Panc1 (cell line): ENCODE measurements around the gene ARAF. TPM values are rescaled to one million over a fixed set of nuclear protein-coding genes. Genes with fewer than 3 reads are reported as not detected.

Source experiments
- ATAC-seq: fragments of 200-7000 bp; cut with Tn5 transposase; 2 replicates; pipeline ENCODE4 v1.9.1; 2020; ENCODE audit warnings: mild to moderate bottlenecking, moderate library complexity
- BruUV-seq: library from RNA; stranded (reverse); fragments of 400-500 nt; replicated peaks from 2 replicates; lab custom pipeline; 2021; lab: Mats Ljungman, UMichigan
- CTCF ChIA-PET: fragments of 300-600 bp; sonication (Branson Sonifier 250); formaldehyde crosslinking; loops from one replicate; lab custom pipeline; 2022; ENCODE audit warnings: antibody characterized with exemption; lab: Charles Lee
- POLR2A ChIA-PET: fragments of 300-600 bp; sonication (Branson Sonifier 250); formaldehyde crosslinking; loops from one replicate; lab custom pipeline; 2022; ENCODE audit warnings: antibody characterized with exemption; lab: Charles Lee
- DNase-seq: peaks from one replicate; pipeline ENCODE4 v3.0.0-alpha.2; 2010; ENCODE audit warnings: low read depth, low spot score
- H3K27ac ChIP-seq: 2 replicates; pipeline ENCODE4 v1.5.1; 2011; ENCODE audit warnings: mild to moderate bottlenecking, low read length, inconsistent platforms
- H3K27me3 ChIP-seq: fragments of 200-500 bp; sonication (Bioruptor generic); 2 replicates; pipeline ENCODE4 v1.6.0; 2014; ENCODE audit warnings: low read length, inconsistent platforms; ENCODE audit not compliant: control insufficient read depth, insufficient read depth
- H3K36me3 ChIP-seq: fragments of 200-500 bp; sonication (Bioruptor generic); 2 replicates; pipeline ENCODE4 v1.5.1; 2014; ENCODE audit warnings: inconsistent platforms, mild to moderate bottlenecking, low read length, moderate library complexity; ENCODE audit not compliant: control insufficient read depth, insufficient read depth
- H3K4me1 ChIP-seq: 2 replicates; pipeline ENCODE4 v1.5.1; 2011; ENCODE audit warnings: inconsistent platforms, mild to moderate bottlenecking, low read length, moderate library complexity; ENCODE audit not compliant: control insufficient read depth, insufficient read depth
- H3K4me3 ChIP-seq, 2 experiments: 2 replicates each; pipeline ENCODE4 v1.5.1; 2011 to 2012; ENCODE audit warnings: low read depth in 2 of 2, low read length in 2 of 2, mild to moderate bottlenecking in 2 of 2, inconsistent platforms in 1 of 2, moderate library complexity in 1 of 2
- H3K9me3 ChIP-seq: fragments of 200-500 bp; sonication (Bioruptor generic); 2 replicates; pipeline ENCODE4 v1.5.1; 2014; ENCODE audit warnings: low read depth, mild to moderate bottlenecking, inconsistent platforms, low read length, moderate library complexity; ENCODE audit not compliant: control insufficient read depth, insufficient read depth
- POLR2AphosphoS5 ChIP-seq: IDR thresholded peaks from 2 replicates; pipeline ENCODE4 v1.6.1; 2012; ENCODE audit warnings: mild to moderate bottlenecking, low read depth, low read length, moderate library complexity
- REST ChIP-seq, 2 experiments: IDR thresholded peaks; 2 replicates each; pipeline ENCODE4 v1.6.1; 2011 to 2012; ENCODE audit warnings: low read depth in 2 of 2, control low read depth in 1 of 2, low read length in 1 of 2, mild to moderate bottlenecking in 1 of 2, moderate library complexity in 1 of 2; ENCODE audit not compliant: insufficient read depth in 1 of 2
- SIN3A ChIP-seq: IDR thresholded peaks from 2 replicates; pipeline ENCODE4 v1.6.1; 2012; ENCODE audit warnings: low read depth, mild to moderate bottlenecking, low read length, moderate library complexity, borderline replicate concordance; ENCODE audit not compliant: insufficient read depth
- TCF7L2 ChIP-seq: IDR thresholded peaks from 2 replicates; pipeline ENCODE4 v1.6.1; 2011; ENCODE audit warnings: mild to moderate bottlenecking, low read depth, low read length, inconsistent platforms
- in situ Hi-C: cut with HindIII; loops from 2 replicates; pipeline ENCODE4 v1.10.0; 2016; ENCODE audit warnings: low sequenced_read_pairs, low pct_unique_long_range_greater_than_20kb
- intact Hi-C: fragments of 100-400 bp; cut with micrococcal nuclease; formaldehyde crosslinking; loops from one replicate; pipeline ENCODE4 v1.10.0; 2022; ENCODE audit not compliant: unreplicated experiment
- total RNA-seq: library from RNA; stranded (reverse); gene quantifications from one replicate; pipeline ENCODE4 v1.2.1, GENCODE V29; 2021; ENCODE audit not compliant: unreplicated experiment
- TF ChIP-seq, protein P1 (sequence below): fragments of 450-650 bp; IDR thresholded peaks from 2 replicates; pipeline ENCODE4 v1.5.1; 2017; ENCODE audit warnings: mild to moderate bottlenecking

Gene ARAF
- total RNA-seq, 1 experiment from 2014 or later, result 87.9 TPM

GRCh38 chrX:47590984-47591383 lies 30.0 kb downstream of the ARAF start:
- BruUV-seq, result no TSS peak
- ChIA-PET CTCF (interaction anchor here (0.6 kb wide), 1 partner anchor 153 kb away, joined by 3 read pairs; no protein-coding TSS in a partner anchor), POLR2A (no interaction called here)
- intact Hi-C loops (no loop called here), in situ Hi-C loops (no loop called here)
- ATAC-seq (no peak), DNase-seq (no peak)
- Histone ChIP-seq H3K4me1 (no peaks in the 10 kb centered on the region), H3K9me3 (no peaks in the 10 kb centered on the region), H3K27me3 (no peaks in the 10 kb centered on the region), H3K27ac (no peak overlapping the region), H3K36me3 (no peaks in the 10 kb centered on the region), H3K4me3 (no peak overlapping the region)
- TF ChIP-seq SIN3A, result no peak
- TF ChIP-seq, protein P1, sequence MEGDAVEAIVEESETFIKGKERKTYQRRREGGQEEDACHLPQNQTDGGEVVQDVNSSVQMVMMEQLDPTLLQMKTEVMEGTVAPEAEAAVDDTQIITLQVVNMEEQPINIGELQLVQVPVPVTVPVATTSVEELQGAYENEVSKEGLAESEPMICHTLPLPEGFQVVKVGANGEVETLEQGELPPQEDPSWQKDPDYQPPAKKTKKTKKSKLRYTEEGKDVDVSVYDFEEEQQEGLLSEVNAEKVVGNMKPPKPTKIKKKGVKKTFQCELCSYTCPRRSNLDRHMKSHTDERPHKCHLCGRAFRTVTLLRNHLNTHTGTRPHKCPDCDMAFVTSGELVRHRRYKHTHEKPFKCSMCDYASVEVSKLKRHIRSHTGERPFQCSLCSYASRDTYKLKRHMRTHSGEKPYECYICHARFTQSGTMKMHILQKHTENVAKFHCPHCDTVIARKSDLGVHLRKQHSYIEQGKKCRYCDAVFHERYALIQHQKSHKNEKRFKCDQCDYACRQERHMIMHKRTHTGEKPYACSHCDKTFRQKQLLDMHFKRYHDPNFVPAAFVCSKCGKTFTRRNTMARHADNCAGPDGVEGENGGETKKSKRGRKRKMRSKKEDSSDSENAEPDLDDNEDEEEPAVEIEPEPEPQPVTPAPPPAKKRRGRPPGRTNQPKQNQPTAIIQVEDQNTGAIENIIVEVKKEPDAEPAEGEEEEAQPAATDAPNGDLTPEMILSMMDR, result no peak
- TF ChIP-seq TCF7L2, result no peak
- TF ChIP-seq POLR2AphosphoS5, result no peak
- TF ChIP-seq REST (IDR thresholded peaks at IDR 0.05; ENCODE audit: insufficient read depth in 1 of 2, low read depth in 2 of 2, low read length in 1 of 2), result no peak

GRCh38 chrX:47593522-47593921 lies 32.5 kb downstream of the ARAF start:
- ChIA-PET CTCF (no interaction called here), POLR2A (no interaction called here)
- in situ Hi-C loops, result no loop called here
- no peak overlapping the region for H3K4me3 ChIP-seq
- H3K9me3 ChIP-seq, result no peaks in the 10 kb centered on the region; the same call in 1 of the 2 replicates
- no peaks in the 10 kb centered on the region for H3K27me3 ChIP-seq
- no TSS peak for BruUV-seq
- H3K4me1 ChIP-seq, result no peaks in the 10 kb centered on the region
- no peak for ATAC-seq
- no peak for DNase-seq
- TF ChIP-seq TCF7L2 (no peak), SIN3A (no peak), POLR2AphosphoS5 (no peak), REST (IDR thresholded peaks at IDR 0.05; ENCODE audit: insufficient read depth in 1 of 2, low read depth in 2 of 2, low read length in 1 of 2) (no peak)
- TF ChIP-seq, protein P1, result no peak
- intact Hi-C loops, result no loop called here
- H3K27ac ChIP-seq, result no peak overlapping the region
- no peaks in the 10 kb centered on the region for H3K36me3 ChIP-seq
